Frontal cortex (tissue), 4 donors: ENCODE data around the gene KRTAP4-1. TPM values are rescaled to one million over a fixed set of nuclear protein-coding genes. Genes with fewer than 3 reads are reported as not detected.
"Not testable (repeated sequence)": the region's sequence is repeated elsewhere in the genome, so short reads cannot be mapped to it uniquely, and the experiment has no call there.

ENCODE experiments used
- DNase-seq, 2 donors: peaks; one replicate each; pipeline ENCODE4 v3.0.0; 2012; ENCODE audit warnings: low spot score in 2 of 2
- FAIRE-seq: peaks from 2 replicates; lab custom pipeline; 2012; peaks lifted over from hg19 to GRCh38; lab: Jason Lieb, UNC
- total RNA-seq: library from RNA; depleted of rRNA; stranded (reverse); fragments of >200 nt; gene quantifications from one replicate; pipeline ENCODE4 v1.2.3, GENCODE V29; 2014
- donor health status: control.
- donor health status: control.
- donor health status: control.

KRTAP4-1 gene
- not detected for total RNA-seq

DNA sequence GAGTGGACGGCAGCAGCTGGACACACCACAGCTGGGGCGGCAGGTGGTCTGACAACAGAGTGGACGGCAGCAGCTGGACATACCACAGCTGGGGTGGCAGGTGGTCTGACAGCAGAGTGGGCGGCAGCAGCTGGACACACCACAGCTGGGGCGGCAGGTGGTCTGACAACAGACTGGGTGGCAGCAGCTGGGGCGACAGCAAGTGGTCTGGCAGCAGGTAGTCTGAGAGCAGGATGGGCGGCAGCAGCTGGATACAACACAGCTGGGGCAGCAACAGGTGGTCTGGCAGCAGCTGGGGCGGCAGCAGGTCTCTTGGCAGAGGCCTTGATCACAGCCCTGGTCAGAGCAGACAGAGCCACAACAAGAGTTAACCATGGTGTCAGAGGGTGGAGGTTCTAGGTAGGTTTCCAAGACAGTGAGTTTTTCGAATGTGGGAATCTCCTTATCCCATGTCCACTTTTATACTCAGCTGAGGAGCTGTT lies at the start of gene KRTAP4-1:
Gene KRTAP4-1, minus strand, starts transcription at position 432 of the 482 bp plus-strand sequence. Its CDS starts 57 bp downstream, at position 375.
- no peak for DNase-seq
- FAIRE-seq, result no peak

DNA sequence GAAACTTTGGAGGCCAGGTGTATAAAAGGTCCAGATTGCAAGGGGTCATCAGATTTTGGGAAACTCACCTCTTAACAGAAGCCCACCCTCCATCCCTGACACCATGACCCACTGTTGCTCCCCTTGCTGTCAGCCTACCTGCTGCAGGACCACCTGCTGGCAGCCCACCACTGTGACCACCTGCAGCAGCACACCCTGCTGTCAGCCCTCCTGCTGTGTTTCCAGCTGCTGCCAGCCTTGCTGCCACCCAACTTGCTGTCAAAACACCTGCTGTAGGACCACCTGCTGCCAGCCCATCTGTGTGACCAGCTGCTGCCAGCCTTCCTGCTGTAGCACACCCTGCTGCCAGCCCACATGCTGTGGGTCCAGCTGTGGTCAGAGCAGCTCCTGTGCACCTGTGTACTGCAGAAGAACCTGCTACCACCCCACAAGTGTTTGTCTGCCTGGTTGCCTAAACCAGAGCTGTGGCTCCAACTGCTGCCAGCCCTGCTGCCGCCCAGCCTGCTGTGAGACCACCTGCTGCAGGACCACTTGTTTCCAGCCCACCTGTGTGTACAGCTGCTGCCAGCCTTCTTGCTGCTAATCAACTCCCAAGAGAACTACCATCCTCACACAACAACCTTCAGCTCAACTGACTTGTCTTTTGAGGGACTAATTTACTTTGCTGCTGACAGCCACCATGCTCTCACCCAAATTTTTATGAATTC lies 47.8 kb upstream of the KRTAP4-1 start, which contains the start of gene KRTAP9-3:
Gene KRTAP9-3, plus strand, starts transcription at position 51 of the 707 bp plus-strand sequence. Its CDS starts 53 bp downstream, at position 104.
- not testable (repeated sequence) for FAIRE-seq, DNase-seq

DNA sequence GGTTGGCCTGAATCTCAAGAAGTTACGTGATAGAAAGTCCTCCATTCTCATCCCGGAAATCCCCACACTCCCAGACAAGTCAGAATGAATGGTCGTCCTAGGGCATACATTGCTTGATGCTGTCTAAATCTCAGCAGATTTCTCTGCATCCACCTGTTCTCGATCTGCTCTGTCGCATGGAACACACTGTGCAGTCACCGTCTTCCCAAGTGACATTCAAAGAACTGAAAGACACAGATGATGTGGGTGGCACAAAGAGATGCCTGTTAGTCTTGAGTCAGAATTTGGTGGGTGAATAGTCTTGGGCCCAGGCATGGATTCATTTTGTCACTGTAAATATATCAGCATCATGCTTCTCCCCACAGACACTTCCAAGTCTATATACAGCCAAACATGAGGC lies 47.0 kb upstream of the KRTAP4-1 start:
- FAIRE-seq (no peak), DNase-seq (no peak)

GRCh38 chr17:41230094-41230493 lies 45.4 kb upstream of the KRTAP4-1 start:
- DNase-seq, result no peak

DNA sequence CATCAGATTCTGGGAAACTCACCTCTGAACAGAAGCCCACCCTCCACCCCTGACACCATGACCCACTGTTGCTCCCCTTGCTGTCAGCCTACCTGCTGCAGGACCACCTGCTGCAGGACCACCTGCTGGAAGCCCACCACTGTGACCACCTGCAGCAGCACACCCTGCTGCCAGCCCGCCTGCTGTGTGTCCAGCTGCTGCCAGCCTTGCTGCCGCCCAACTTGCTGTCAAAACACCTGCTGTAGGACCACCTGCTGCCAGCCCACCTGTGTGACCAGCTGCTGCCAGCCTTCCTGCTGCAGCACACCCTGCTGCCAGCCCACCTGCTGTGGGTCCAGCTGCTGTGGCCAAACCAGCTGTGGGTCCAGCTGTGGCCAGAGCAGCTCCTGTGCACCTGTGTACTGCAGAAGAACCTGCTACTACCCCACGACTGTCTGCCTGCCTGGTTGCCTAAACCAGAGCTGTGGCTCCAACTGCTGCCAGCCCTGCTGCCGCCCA lies 41.9 kb upstream of the KRTAP4-1 start, which contains the start of gene KRTAP9-2:
Gene KRTAP9-2, plus strand, starts transcription at position 51 of the 498 bp plus-strand sequence. Its CDS starts 7 bp downstream, at position 58.
- FAIRE-seq, DNase-seq: not testable (repeated sequence)

More at GRCh38 chr17:41230094-41230493, 45.4 kb upstream of the KRTAP4-1 start:
- FAIRE-seq, result no peak

- DNase-seq (no peak), FAIRE-seq (no peak)
These were observed 41.3 kb upstream of the KRTAP4-1 start for GRCh38 chr17:41226051-41226450.

DNA sequence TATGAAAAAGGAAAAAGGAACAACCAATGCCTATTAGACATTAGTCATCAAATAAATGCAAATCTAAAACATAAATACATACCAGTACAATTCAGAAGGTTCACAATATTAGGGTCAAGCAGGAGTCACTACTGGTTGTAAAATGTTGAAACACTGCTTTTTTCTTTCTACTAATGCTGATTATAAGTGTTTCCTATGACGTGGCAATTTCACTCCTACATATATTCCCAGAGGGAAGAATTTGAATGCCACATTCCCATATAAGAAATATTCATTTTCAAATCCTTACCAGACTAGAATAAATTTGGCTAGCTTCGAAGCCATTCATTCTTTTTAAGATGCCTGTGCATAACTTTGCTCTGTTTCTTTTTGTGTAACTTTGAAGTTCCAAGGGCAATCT lies 39.1 kb upstream of the KRTAP4-1 start:
- DNase-seq (no peak), FAIRE-seq (no peak)

DNA sequence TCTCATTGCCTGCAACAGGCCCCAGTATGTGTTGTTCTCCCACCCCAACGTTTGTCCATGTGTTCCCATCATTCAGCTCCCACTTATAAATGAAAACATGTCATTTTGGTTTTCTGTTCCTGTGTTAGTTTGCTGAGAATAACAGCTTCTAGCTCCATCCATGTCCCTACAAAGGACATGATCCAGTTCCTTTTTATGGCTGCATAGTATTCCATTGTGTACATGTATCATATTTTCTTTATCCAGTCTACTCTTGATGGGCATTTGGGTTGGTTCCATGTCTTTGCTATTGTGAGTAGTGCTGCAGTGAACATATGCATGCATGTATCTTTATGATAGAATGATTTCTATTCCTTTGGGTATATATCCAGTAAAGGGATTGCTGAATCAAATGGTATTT lies 31.0 kb upstream of the KRTAP4-1 start:
- no peak for FAIRE-seq
- DNase-seq, result no peak

GRCh38 chr17:41212524-41213169 lies 27.9 kb upstream of the KRTAP4-1 start:
- DNase-seq, result no peak
- no peak for FAIRE-seq

DNA sequence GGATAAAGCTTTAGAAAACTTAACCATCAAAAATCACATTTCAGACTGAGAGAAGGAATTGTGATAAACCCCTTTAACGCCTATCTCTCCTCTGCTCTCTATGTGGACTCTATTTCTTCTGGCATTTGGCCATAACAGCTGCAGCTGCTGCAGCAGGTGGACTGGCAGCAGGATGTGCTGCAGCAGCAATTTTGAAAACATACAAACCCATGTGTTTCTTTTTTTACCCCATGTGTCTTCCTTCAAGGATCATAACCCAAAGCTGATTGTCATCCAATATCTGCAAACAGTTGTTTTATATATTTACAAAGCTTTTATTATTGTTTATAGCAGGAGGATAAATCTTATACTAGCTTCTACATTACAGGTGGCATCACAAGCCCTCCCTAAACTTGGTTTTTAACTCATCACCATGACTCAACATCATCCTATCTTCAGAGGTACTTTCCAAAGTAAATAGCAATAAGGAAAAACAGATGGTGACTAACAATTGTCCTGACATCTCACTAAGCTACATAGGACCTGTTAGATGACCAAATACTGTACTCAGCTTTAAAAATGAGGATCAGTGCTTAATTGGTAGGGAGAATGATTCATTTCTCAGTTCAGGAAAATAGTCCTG lies 27.2 kb upstream of the KRTAP4-1 start:
- FAIRE-seq (no peak), DNase-seq (no peak)

DNA sequence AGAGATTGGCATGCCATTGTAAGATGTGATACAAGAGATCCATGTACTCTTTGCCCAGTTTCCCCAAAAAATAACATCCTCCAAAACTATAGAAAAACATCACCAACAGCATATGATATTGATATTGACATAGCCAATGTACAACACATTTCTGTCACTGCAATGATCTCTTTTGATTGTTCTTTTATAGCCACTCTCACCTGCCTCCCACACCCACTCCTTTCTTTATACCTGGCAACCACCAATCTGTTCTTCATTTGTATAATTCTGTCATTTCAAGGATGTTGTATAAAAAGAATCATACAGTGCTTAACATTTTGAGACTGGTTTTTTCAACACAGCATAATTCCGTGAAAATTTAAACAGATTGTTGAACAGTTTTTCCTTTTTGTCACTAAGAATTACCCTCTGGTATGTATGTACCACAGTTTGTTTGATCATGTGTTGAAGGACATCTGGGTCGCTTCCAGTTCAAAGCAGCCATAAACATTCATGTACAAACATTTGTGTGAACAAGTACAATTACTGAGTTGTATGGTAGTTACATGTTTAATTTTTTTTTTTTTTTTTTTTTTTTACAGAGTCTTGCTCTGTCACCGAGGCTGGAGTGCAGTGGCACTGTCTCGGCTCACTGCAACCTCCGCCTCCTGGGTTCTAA lies 14.8 kb upstream of the KRTAP4-1 start:
- FAIRE-seq (no peak), DNase-seq (no peak)

DNA sequence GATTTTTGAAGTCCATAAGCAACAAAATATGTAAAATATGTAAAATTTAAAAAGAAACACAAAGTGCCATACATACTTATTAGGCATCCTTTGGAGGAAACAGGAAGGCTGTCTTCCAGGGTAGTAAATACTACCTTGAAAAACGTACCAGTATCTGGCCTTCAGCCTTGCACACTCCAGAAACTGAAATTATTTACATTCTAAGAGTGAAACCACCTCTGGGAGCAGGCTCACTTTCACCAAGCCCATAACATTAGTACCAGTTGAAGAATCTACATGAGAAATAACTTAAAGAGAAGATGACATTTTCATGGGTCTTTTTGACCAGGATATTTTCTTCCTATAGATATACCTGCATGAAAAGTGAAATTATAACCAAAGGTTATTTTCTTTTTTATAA lies 11.4 kb upstream of the KRTAP4-1 start:
- DNase-seq (no peak), FAIRE-seq (no peak)

DNA sequence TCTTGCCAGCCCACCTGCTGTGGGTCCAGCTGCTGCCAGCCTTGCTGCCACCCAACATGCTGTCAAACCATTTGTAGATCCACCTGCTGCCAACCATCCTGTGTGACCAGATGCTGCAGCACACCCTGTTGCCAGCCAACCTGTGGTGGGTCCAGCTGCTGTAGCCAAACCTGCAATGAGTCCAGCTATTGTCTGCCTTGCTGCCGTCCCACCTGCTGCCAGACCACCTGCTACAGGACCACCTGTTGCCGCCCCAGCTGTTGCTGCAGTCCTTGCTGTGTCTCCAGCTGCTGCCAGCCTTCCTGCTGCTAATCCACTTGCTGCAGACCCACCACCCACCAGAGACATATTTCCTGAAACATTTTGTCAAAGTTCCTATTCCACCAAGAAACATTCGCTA lies 5.6 kb upstream of the KRTAP4-1 start:
- FAIRE-seq (no peak), DNase-seq (no peak)

GRCh38 chr17:41189837-41190318 lies 5.2 kb upstream of the KRTAP4-1 start, which contains the start of gene KRTAP9-1:
KRTAP9-1 (plus strand) TSS chr17:41189887; CDS start chr17:41189887, 0 bp downstream.
- FAIRE-seq, result not testable (repeated sequence)

GRCh38 chr17:41186872-41187271 lies 2.2 kb upstream of the KRTAP4-1 start:
- FAIRE-seq, result no peak
- no peak for DNase-seq

More at GRCh38 chr17:41189837-41190318, 5.2 kb upstream of the KRTAP4-1 start, which contains the start of gene KRTAP9-1:
- not testable (repeated sequence) for DNase-seq

- DNase-seq, result no peak
- no peak for FAIRE-seq
These were observed 290 bp upstream of the KRTAP4-1 start for GRCh38 chr17:41185001-41185400.

GRCh38 chr17:41178843-41179616 lies 5.7 kb downstream of the KRTAP4-1 start:
- DNase-seq, result no peak
- no peak for FAIRE-seq

DNA sequence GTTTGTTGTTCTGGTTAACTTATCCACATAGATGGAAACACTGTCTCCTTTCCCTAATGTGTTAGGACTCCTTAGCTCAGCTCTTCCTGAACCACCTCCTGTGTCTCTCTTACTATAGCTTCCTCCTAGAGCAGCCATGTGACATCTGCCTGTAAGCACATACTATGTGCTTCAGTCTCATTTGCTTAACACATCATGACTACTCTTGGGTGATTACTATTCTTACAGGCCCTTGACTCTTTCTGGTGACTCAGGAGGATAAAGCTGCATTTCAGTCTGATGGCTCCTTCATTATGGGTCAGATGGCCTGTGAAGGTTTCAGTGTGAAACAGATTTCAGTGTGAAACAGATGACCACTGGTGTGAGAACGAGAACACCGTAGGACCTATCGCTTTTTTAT lies 6.4 kb downstream of the KRTAP4-1 start:
- FAIRE-seq, result no peak

More for the DNA sequence above, 6.4 kb downstream of the KRTAP4-1 start:
- no peak for DNase-seq
